ENCODE data around the gene MAN1B1.

Gene MAN1B1

DNA sequence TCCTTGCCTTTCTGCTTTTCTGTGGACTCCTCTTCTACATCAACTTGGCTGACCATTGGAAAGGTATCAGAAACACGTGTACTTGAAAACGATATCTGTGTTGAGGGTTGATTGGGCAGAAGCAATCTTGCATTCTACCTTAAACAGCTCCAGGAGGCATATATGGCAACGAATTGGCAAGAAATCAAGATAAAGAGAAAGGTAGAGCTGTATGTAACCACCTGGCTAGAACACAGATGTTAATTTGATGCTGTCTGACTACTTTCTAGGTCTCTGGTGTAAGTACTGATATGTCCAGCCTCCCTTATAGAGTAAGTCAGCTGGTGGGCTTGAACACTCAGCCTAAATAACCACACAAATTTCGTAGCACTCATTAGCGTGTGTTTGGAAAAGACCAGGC lies 1.3 kb downstream of the MAN1B1 start:
- peak overlapping the region; percentile 86 for H3K4me3 ChIP-seq (ENCODE audit: low read depth, low read length)
- DNase-seq (ENCODE audit: low read depth): peak; percentile 80
- TF ChIP-seq, protein P1, sequence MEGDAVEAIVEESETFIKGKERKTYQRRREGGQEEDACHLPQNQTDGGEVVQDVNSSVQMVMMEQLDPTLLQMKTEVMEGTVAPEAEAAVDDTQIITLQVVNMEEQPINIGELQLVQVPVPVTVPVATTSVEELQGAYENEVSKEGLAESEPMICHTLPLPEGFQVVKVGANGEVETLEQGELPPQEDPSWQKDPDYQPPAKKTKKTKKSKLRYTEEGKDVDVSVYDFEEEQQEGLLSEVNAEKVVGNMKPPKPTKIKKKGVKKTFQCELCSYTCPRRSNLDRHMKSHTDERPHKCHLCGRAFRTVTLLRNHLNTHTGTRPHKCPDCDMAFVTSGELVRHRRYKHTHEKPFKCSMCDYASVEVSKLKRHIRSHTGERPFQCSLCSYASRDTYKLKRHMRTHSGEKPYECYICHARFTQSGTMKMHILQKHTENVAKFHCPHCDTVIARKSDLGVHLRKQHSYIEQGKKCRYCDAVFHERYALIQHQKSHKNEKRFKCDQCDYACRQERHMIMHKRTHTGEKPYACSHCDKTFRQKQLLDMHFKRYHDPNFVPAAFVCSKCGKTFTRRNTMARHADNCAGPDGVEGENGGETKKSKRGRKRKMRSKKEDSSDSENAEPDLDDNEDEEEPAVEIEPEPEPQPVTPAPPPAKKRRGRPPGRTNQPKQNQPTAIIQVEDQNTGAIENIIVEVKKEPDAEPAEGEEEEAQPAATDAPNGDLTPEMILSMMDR (IDR thresholded peaks at IDR 0.05; ENCODE audit: control insufficient read depth, extremely low read depth, insufficient read depth): no peak

- DNase-seq (ENCODE audit: low read depth): no peak
- H3K4me3 ChIP-seq (ENCODE audit: low read depth, low read length): no peak overlapping the region
- TF ChIP-seq, protein P1 (IDR thresholded peaks at IDR 0.05; ENCODE audit: control insufficient read depth, extremely low read depth, insufficient read depth): no peak
Observed at GRCh38 chr9:137089232-137089947, 2.6 kb downstream of the MAN1B1 start.

DNA sequence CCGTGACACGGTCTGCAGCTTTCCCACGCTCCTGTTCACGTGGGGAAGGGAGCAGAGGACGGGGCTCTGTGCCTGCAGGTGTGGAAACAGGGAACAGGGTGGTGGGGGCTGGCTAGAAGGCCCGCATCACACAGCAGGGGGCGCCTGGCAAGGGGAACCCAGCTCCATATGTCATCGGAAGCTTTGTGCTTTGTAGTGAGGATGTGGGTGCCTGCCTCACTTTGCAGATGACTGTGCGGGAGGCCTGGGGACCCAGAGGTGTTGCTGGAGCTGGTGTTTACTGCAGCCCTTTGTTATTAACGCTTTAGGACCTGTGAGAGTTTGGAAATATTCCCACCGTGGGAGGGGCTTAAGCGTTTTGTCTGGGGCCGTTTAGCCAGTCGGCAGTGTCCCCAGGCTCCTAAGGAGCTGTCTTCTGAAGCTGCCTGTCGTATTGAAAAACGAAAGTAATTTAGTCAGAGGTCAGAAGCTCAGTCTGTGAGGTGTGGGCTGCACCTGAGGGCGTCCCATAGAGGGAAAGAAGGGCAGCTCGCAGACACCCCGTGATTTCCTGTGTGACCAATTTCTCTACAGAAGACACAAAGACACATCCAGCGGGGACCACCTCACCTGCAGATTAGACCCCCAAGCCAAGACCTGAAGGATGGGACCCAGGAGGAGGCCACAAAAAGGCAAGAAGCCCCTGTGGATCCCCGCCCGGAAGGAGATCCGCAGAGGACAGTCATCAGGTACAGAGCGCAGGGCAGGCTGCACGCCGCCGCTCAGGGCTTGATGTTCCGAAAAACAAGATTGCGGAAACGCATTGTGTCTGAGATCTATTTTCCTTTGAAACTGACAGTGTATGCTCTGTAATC lies 9.1 kb downstream of the MAN1B1 start:
- no peak overlapping the region for H3K4me3 ChIP-seq (ENCODE audit: low read depth, low read length)
- TF ChIP-seq, protein P1 (IDR thresholded peaks at IDR 0.05; ENCODE audit: control insufficient read depth, extremely low read depth, insufficient read depth): no peak
- no peak for DNase-seq (ENCODE audit: low read depth)

GRCh38 chr9:137096785-137097546 lies 10.2 kb downstream of the MAN1B1 start:
- no peak for DNase-seq (ENCODE audit: low read depth)
- H3K4me3 ChIP-seq (ENCODE audit: low read depth, low read length): no peak overlapping the region
- TF ChIP-seq, protein P1 (IDR thresholded peaks at IDR 0.05; ENCODE audit: control insufficient read depth, extremely low read depth, insufficient read depth): no peak

GRCh38 chr9:137097761-137098462 lies 11.1 kb downstream of the MAN1B1 start:
- DNase-seq (ENCODE audit: low read depth): no peak
- TF ChIP-seq, protein P1 (IDR thresholded peaks at IDR 0.05; ENCODE audit: control insufficient read depth, extremely low read depth, insufficient read depth): no peak
- no peak overlapping the region for H3K4me3 ChIP-seq (ENCODE audit: low read depth, low read length)

- no peak for DNase-seq (ENCODE audit: low read depth)
- no peak overlapping the region for H3K4me3 ChIP-seq (ENCODE audit: low read depth, low read length)
- TF ChIP-seq, protein P1 (IDR thresholded peaks at IDR 0.05; ENCODE audit: control insufficient read depth, extremely low read depth, insufficient read depth): no peak
Observed at GRCh38 chr9:137099231-137099630, 12.4 kb downstream of the MAN1B1 start.
